Suppressor macrophage treated with lipopolysaccharide for 4 hours (primary cell): ENCODE results near the gene TSC22D2.
"Not testable (repeated sequence)": the region's sequence is repeated elsewhere in the genome, so short reads cannot be mapped to it uniquely, and the experiment has no call there.

Experiments used
- DNase-seq: peaks from one replicate; pipeline ENCODE4 v3.0.0-alpha.2; 2020

The TSC22D2 gene

DNA sequence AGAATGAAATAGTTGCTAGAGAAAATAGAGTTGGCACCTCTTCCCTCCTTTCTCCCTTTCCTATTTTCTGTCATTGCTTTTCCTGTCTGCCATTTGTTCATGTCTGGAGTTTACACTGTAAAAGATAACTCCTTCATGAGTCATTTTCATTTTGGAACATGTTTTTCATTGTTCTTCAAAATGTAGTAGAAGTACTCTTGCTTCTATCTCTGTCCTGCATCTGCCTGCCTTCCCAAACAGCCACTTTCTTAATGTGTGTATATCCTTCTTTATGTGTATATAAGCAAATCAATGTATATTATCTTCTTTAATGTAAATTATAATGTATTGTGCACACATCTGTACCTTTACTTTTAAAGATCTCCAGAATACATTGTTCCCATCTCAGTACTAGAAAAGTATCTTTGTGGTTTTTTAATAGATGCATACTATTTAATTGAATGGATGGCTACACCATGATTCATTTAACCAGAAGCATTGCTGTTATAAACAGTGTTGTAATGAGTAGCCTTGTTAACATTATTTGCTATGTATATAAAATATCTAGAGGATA, 41.1 kb downstream of the TSC22D2 start:
- DNase-seq: no peak

DNA sequence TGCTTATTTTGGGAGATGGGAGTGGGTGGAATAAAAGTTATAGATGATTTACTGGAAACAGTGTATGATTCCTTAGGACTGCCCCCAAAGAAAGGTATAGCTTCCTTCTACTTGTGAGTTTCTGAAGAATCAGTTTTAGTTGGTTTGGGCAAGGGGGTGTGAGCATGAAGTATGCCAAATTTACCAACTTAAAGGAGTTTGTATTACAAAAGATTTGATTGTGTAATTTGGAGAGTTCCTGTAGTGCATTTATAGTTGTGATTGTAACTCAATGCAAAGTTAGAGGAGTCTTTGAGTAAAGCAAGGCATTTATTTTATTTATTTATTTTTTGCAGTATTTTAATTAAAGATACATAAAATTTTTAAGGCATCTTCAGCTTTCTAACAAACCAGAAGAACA, 42.8 kb downstream of the TSC22D2 start:
- DNase-seq: peak; percentile 60

DNA sequence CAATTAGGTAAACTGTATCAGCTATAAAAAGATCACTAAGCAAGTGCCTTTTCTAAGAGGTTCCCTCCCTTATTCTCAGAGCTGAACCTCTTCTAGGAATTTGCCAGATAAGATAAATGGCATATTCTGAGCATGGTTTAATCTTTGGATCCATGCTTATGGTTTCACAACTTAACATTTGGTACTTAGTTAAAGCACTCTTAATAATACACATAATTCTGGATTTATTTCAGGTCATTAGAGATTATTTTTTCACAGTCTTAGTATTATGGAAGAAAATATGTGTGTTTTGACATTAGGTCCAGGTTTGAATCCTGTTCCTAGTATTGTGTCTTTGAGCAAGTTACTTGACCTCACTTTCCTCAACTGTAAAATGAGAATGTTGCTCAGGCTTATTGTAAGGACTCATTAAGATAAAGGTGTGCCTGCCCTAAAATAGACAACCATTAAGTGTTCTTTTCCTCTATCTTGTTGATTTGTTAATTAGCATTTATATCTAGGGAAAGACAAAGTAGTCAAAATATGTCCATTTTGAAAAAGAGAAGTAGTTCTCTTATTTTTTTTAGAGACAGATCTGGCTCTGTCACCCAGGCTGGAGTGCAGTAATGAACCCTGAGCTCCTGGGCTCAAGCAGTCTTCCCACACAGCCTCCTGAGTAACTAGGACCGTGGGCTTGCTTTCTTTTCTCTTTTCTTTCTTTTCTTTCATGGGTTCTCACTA, 43.4 kb downstream of the TSC22D2 start:
- DNase-seq: peak; percentile 38

DNA sequence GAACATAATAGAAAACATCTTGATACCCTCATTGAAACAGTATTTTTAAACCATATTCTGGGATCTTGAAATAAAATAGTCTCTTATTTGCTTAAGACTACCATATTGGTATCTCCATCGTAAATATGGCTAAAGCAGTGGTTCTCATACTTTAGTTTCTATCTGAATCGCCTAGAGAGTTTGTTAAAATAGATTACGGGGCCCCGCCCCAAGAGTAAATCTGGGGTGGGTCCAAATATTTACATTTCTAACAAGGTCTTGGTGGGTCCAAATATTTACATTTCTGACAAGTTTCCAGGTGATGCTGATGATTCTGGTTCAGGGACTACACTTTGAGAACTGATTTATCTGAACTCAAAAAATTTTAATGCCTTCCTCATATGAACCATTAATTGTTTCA, 45.3 kb downstream of the TSC22D2 start:
- DNase-seq: no peak

DNA sequence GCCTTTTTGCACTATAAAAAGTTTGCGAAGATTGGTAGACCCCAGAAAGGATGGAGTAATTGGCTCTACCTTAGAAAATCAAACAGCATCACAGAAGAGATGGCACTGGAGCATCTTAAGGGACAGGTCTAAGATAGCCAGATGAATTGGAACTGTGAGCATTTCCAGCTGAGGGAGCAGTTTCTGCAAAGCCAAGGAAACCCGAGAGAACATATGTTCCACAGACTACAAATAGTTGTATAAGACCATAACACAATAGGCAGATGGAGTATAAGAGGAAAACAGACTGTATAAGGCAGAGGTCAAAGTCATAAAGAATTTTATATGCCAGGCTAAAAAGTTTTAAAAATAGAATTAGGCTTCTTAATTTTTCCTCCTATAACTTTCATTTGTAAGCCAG, 46.0 kb downstream of the TSC22D2 start:
- DNase-seq: no peak

DNA sequence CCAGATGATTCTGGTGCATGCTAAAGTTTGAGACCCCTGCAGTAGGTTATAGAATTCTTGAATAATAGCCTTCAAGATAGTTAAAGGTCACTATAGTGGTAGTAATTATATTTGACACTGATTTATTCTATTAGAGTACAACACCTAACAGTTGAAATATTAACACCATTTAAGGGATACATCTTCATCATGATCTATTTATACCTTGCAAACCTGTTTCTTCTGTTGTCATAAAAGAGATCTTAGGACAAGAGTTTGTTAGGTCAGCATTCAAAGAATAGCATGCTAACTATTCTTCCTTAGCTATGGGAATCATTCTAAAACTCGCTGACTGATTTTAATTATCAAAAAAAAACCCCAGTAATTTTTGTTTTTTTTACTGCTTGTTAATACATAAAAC, 46.5 kb downstream of the TSC22D2 start:
- no peak for DNase-seq

DNA sequence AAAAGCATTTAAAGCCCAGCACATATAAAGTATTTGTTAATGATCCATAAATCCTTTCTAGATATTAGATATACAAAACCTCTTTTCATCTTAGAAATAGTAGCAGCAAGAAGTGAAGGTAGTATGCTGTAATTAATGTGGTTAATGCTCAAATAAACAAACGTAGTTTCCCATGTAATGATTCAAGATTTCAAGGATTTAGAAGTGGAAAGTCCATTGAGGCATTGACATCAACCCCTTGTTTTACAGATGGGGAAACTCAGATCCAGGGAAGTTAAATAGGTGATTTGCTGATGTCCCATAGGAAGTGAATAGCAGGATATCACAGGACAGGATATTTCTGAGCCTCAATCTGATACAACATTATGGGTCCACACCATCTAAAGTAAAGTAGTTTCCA, 47.2 kb downstream of the TSC22D2 start:
- DNase-seq: no peak

DNA sequence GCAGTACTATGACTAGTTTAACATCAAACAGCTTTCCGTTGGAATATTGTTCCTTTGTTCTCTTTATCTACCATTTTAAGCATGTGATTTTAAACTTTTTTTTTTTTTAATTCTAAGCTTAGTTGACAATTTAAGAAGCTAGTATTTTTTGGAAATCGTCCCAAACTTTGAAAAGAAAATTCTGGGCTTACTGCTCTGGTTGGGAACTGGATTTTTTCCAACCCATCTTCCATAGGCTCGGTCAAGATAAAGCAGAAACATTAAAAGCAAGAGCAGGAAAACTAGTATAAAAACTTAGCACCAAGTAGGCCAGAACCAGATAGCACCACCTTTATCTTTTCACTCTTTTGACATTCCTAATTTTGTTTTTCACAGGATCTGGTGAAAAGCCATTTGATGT, 49.9 kb downstream of the TSC22D2 start:
- DNase-seq: no peak

DNA sequence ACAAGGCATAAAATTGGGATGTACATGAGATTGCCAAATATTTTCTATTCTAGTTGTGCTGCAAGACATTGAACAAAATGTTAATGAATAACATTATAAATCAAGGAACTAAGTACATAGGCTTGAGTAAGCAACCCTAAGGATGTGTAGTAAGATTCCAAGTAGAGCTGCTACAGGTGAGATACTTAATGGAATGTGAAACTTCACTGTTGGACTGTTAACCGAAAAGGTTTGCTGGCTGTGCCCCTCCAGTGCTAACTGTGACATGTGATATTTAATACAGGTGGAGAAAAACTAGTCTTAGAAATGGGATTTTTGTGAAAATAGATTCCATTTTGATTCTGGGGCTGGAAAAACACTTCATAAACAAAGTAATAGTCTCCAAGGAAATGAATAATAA, 52.4 kb downstream of the TSC22D2 start:
- DNase-seq: no peak

DNA sequence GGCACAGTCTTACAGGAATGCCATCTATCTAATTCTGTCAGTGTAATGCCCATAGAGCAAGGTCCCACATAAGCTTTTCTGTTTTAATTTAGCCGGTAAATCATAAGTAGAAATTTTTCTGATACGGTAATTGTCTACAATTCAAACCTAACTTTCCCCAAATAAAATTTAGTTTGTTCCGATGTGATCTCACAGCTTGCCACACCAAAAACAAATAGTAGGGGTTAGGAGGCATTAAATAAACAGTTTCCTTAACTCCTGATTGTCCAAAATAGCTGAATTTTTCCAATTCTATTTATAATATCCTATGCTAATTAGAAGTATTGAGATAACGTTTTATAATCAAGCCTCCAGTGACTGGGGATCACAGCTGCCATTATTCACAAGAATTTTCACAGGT, 53.3 kb downstream of the TSC22D2 start:
- DNase-seq: no peak

DNA sequence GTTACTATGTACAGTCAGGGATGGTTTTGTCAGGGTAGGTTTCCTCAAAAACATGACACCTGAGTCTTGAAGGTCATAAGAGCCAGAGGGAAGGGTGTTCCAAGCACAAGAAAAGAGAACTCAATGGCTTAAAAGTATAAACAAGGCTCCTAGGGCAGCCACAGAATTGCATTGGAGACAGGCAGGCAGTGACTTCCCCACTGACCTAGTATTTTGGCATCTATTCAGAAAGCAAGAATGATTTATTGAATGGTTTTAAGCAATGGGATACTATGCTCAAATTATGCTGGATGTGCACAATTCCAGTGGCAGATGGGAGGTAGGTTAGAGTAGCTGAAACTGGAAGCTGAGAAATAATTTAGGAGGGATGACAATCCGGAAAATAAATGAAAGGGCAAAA, 54.0 kb downstream of the TSC22D2 start:
- DNase-seq: no peak

DNA sequence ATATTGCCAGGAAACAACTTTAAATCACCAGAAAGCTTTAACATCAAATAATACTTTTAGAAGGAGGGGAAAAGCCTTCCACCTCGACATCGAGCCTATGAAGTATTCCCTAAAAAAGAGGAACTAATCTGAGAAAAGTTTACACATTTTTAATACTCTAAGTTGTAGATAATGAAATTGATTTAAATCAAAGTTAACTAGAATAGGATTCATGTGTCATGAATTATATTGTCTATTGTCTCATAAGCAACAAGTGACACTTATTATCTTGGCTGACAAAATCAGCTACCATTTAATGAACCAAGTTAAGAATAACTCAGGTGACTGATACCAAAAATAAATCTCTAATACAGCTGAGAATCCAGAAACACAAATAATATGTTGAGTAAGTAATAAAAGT, 56.6 kb downstream of the TSC22D2 start:
- no peak for DNase-seq

DNA sequence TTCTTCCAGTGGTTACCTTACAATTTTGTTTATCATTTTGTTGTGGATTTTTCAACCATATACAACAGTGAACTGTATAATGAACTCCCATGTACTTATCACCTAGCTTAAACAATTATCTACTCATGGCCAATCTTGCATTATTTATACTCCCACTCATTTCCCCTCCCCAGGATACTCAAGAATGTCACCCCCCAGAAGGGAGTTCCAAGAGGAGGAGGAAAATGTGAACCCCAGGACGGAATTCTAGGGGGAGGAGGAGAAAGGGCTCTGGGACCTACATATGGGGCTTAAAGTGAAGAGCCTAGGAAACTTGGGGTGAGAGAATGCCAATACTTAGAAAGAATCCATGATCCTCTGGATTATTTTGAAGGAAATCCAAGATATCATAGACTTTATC, 59.3 kb downstream of the TSC22D2 start:
- no peak for DNase-seq

DNA sequence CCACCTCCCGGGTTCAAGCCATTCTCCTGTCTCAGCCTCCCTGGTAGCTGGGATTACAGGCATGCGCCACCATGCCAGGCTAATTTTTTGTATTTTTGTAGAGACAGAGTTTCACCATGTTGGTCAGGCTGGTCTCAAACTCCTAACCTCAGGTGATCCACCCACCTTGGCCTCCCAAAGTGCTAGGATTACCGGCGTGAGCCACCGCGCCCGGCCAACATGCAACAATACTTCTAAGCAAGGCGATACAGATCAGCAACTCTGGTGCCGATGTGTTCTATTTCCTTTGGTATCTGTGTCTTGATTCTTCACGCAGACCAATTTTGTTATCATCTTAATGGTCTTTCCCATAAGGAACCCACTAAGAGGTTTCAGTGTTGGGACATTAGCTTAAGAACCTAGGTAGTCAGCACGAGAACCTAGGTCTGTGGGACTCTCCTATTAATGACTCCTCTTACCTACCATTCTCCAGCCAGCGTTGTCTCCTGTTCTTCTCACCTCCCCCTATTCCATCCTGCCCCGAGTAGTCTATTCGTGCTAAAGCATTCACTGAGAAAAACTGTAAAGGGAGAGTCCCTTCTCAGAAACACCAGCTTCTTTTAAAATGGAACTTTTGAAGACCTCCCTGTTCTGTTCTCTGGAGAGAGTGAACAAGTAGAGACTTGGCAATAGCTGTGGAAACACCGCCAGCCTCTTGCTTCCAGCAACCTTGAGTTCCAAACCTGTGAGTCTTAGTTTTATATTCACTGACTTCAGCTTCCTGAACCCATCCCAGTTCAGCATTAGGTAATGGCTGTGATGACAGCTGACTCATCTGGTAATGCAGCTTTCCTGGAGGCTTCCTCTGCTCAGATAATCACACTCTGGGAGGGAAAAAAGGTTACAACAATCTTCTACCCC, 61.2 kb downstream of the TSC22D2 start:
- DNase-seq: peak; percentile 21

DNA sequence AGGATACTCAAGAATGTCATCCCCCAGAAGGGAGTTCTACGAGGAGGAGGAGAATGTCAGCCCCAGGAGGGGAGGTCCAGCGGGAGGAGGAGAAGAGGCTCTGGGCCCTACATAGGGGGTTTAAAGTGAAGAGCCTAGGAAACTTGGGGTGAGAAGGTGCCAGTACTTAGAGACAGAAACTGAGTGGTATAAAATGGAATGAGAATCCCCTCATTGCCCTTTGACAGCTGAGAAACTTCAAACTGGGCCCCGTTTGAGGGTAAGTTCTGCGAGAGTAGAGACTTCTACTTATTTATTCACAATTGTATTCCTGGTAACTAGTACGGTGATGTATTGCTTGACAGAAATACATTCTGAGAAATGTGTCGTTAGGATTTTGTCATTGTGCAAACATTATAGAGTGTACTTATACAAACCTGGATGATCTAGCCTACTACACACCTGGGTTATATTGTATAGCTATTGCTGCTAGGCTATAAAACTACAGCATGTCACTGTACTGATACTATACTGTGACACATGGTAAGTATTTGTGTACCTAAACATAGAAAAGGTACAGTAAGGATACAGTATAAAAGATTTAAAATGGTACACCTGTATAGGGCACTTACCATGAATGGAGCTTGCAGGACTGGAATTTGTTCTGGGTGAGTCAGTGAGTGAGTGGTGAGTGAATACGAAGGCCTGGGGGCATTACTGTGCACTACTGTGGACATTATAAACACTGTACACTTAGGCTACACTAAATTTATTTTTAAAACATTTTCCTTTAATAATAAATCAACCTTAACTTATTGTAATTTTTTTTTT, 62.0 kb downstream of the TSC22D2 start:
- DNase-seq: no peak

DNA sequence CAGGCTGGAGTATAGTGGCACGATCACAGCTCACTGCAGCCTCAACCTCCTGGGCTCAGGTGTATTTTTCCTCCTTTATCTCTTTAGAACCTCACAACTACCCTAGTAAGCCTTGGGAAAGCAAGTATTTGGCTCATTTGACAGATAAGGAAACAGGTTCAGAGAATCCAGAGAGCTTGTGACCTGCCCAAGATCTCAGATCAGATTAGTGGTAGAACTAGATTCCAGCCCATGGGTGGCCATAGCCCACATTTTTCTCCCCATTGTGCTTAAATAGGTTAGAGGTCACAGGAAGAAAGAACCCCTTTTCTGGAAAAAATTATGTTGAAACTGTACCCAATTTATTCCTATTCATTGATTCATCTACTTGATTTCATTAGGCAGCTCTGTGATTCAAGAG, 64.3 kb downstream of the TSC22D2 start:
- no peak for DNase-seq

DNA sequence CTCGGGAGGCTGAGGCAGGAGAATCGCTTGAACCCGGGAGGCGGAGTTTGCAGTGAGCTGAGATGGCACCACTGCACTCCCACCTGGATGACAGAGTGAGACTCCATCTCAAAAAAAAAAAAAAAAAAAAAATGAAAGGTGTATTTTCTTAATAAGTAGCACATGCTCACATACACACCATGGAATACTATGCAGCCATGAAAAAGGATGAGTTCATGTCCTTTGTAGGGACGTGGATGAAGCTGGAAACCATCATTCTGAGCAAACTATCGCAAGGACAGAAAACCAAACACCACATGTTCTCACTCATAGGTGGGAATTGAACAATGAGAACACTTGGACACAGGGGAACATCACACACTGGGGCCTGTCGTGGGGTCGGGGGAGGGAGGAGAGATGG, 65.1 kb downstream of the TSC22D2 start:
- DNase-seq: not testable (repeated sequence)

DNA sequence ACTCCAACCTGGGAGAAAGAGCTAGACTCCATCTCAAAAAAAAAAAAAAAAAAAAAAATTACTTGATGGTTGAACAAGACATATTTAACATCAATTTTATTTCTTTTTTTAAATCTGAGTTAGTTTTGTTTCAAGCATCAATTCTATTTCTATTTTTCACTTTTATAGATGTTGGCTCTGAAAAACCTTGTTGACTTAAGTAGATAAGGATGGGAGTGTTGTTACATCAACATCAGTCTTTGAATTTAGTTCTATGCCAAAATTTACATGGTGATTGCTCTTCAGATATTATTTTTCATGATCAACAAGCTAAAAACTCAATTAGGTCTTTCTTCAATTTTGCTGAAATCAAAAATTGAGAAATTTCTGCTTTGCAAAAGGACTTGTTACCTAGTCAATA, 71.3 kb downstream of the TSC22D2 start:
- DNase-seq: no peak

DNA sequence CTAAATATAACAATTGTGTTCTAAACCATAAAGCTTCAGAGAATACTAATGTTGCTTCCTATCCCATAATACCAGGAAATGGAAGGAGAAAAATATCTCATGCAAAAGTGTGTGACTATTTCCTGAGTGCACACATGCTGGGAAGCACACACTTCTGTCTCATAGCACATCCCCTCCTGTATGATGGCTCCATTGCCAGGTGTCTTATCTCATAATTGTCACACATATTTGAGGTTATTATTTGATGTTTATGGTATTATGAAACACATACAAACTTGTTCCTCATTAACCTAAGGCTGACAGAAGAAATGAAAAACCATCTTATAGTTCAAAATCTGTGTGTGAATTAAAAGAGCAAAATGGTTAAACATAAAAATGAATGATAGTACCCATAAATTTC, 72.8 kb downstream of the TSC22D2 start:
- DNase-seq: no peak

DNA sequence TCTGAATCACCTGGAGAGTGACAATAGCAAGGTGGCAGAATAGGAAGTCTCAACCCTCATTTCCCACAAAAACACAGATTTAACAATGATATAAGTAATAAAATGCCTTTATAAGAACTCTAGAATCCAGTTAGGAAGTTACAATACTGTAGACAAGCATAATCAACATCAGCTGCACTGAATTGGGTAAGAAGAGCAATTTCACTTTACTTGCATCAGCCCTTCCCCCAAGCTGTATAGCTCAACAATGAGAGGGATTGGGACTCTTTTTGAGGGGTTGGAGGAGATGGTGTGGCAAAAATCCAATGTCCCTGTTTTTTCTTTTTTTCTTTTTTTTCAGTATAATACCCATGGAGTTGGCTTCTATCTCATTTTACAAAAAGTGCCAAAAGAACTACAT, 75.1 kb downstream of the TSC22D2 start:
- no peak for DNase-seq

DNA sequence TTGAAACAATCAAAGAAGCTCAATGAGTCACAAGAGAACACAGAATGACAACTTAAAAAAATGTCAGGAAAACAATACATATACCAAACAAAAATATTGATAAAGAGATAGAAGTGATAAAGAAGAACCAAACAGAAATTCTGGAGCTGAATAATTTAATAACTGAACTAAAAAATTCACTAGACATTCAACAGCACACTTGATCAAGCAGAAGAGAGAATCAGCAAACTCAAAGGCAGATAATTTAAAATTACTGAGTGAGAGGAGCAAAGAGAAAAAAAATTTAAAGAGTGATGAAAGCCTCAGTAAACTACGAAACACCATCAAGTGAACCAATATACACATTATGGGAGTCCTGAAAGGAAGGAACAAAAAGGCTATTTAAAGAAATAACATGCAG, 76.3 kb downstream of the TSC22D2 start:
- no peak for DNase-seq

DNA sequence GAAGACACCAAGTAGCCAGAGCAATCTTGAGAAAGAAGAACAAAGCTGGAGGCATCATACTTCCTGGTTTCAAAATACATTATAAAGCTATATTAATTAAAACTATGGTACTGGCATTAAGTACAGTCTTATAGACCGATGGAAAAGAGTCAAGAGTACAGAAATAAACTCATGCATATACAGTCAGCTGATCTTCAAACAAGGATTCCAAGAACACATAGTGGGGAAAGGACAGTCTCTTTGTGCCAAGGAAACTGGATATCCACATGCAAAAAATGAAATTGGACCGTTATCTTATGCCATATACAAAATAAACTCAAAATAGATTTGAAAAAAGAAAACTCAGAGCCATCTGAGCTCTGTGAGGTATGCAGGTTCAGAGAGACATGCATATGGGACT, 80.8 kb downstream of the TSC22D2 start:
- no peak for DNase-seq

DNA sequence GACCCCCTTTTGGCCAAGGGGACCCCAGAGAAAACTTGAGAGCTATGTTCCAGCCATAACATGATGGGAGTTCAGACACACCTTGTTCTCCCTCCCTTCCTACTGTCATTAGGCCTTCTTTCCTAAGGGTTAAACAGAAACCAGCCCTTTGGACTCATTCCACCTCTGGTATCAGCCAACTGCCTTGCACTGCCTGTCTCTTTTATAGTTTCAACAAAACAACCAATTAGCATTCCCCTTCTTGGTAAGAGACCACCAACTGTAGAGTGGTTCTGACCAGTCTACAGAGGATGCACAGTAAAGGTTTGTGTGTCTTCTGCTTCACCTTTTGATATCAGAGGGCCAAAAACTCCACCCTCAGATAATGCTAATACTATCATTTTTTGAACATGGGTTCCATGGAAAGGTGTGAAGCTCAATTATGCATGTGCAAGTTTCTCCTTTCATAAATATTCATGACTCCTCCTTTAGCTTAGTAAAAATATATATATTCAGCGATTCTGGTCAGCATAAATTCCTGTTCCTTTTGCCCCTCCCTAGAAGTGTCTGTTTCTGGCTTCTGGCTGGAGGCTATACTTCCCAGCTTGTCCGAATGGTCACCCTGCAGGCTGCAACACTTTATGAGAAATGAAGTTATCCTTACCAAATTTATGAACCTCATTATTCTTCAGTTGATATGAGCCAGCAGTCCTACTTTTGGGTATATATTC, 82.3 kb downstream of the TSC22D2 start:
- DNase-seq: no peak
